Measurements from ENCODE around the gene CAPNS2. TPM values are rescaled to one million over a fixed set of nuclear protein-coding genes. Genes with fewer than 3 reads are reported as not detected.
"Not testable (repeated sequence)": the region's sequence is repeated elsewhere in the genome, so short reads cannot be mapped to it uniquely, and the experiment has no call there.

The CAPNS2 gene
- total RNA-seq, 1 experiment from 2014 or later = 1.8 TPM

DNA sequence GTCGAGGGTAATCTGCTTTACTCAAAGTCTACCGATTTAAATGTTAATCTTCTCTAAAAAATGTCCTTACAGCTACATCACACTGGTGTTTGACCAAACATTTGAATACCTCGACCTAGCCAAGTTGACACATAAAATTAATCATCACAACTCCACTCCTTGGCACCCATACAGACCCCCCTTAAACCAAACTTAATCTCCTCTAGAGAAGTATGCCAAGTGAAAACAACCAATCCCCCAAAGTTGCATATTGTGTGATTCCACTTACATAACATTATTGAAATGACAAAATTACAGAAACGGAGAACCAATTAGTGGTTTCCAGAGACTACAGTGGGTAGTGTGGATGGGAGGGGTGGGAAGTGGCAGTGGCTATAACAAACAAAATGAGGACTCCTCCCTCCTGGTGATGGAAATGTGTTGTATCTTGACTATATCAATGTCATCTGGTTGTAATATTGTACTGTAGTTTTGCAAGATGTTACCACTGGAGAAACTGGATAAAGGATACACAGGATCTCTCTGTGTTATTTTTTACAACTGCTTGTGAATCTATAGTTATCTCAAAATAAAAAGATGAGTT lies 39.4 kb downstream of the CAPNS2 start:
- no peak overlapping the region for H3K27ac ChIP-seq
- DNase-seq = no peak
- no peak overlapping the region for H3K4me2 ChIP-seq
- CTCF ChIA-PET = no interaction called here
- H3K9me3 ChIP-seq (ENCODE audit: insufficient read depth, low read depth) = no peaks in the 10 kb centered on the region
- no peaks in the 10 kb centered on the region for H3F3A ChIP-seq (ENCODE audit: insufficient read depth, low read depth)
- TF ChIP-seq EZH2 (IDR thresholded peaks at IDR 0.05; ENCODE audit: low read depth) = no peak
- no peaks in the 10 kb centered on the region for H3K79me2 ChIP-seq (ENCODE audit: low read depth)
- POLR2A ChIA-PET (ENCODE audit: unreplicated experiment) = no interaction called here
- no peaks in the 10 kb centered on the region for H4K20me1 ChIP-seq (ENCODE audit: insufficient read depth)
- H3K27me3 ChIP-seq (ENCODE audit: insufficient read depth, low read depth) = no peaks in the 10 kb centered on the region
- no TSS peak for BruUV-seq (replicated peaks)
- no peaks in the 10 kb centered on the region for H3K9me2 ChIP-seq (ENCODE audit: insufficient read depth)
- no peak overlapping the region for H3K4me3 ChIP-seq
- no peaks in the 10 kb centered on the region for H3K4me1 ChIP-seq (replicated peaks; ENCODE audit: insufficient read depth)
- intact Hi-C loops (cut with micrococcal nuclease; ENCODE audit: unreplicated experiment) = no loop called here
- no peaks in the 10 kb centered on the region for H3K36me3 ChIP-seq (ENCODE audit: low read depth)
- H2AFZ ChIP-seq = no peak overlapping the region

DNA sequence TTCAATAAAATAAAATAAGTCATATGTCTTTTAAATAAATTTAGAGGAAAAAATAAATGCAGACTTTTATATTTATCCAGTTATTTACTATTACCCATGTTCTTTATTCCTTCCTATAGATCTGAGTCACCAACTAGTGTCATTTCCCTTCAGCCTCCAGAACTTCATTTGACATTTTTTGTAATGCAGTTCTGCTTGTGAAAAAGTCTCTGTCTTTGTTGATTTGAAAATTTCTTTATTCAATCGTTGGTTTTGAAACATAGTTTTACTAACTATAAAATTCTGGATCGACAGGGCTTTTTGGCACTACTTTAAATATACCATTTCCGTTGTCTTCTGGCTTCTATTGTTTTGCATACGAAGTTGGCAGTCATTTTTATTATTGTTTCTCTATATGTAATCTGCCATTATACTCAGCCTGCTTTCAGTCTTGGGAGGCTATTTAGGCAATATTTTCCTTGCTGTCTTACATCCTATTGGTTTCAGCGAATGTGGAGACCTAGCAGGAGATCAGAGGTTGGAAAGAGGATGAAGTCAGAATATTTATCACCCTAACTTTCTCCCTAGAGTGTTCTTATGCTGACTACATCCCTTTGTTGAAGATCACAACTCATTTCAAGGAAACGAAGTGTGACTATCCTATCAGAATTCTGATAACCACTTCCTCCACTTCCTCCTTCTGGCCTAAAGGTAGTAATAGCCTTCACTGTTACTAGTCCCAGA lies 47.3 kb downstream of the CAPNS2 start:
- no peaks in the 10 kb centered on the region for H3K9me3 ChIP-seq (ENCODE audit: insufficient read depth, low read depth)
- no peaks in the 10 kb centered on the region for H3K9me2 ChIP-seq (ENCODE audit: insufficient read depth)
- DNase-seq = no peak
- H3K4me1 ChIP-seq (replicated peaks; ENCODE audit: insufficient read depth) = no peaks in the 10 kb centered on the region
- no peaks in the 10 kb centered on the region for H3F3A ChIP-seq (ENCODE audit: insufficient read depth, low read depth)
- H4K20me1 ChIP-seq (ENCODE audit: insufficient read depth) = no peaks in the 10 kb centered on the region
- no peak for TF ChIP-seq EZH2 (IDR thresholded peaks at IDR 0.05; ENCODE audit: low read depth)
- TF ChIP-seq, protein P1, sequence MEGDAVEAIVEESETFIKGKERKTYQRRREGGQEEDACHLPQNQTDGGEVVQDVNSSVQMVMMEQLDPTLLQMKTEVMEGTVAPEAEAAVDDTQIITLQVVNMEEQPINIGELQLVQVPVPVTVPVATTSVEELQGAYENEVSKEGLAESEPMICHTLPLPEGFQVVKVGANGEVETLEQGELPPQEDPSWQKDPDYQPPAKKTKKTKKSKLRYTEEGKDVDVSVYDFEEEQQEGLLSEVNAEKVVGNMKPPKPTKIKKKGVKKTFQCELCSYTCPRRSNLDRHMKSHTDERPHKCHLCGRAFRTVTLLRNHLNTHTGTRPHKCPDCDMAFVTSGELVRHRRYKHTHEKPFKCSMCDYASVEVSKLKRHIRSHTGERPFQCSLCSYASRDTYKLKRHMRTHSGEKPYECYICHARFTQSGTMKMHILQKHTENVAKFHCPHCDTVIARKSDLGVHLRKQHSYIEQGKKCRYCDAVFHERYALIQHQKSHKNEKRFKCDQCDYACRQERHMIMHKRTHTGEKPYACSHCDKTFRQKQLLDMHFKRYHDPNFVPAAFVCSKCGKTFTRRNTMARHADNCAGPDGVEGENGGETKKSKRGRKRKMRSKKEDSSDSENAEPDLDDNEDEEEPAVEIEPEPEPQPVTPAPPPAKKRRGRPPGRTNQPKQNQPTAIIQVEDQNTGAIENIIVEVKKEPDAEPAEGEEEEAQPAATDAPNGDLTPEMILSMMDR (conservative IDR thresholded peaks at IDR 0.05) = no peak
- H3K27ac ChIP-seq = no peak overlapping the region
- CTCF ChIA-PET = no interaction called here
- intact Hi-C loops (cut with micrococcal nuclease; ENCODE audit: unreplicated experiment) = no loop called here
- H3K79me2 ChIP-seq (ENCODE audit: low read depth) = no peaks in the 10 kb centered on the region
- H3K4me3 ChIP-seq = no peak overlapping the region
- H3K36me3 ChIP-seq (ENCODE audit: low read depth) = no peaks in the 10 kb centered on the region
- BruUV-seq (replicated peaks) = no TSS peak
- H3K27me3 ChIP-seq (ENCODE audit: insufficient read depth, low read depth) = no peaks in the 10 kb centered on the region
- H3K4me2 ChIP-seq = no peak overlapping the region
- POLR2A ChIA-PET (ENCODE audit: unreplicated experiment) = no interaction called here
- H2AFZ ChIP-seq = no peak overlapping the region

DNA sequence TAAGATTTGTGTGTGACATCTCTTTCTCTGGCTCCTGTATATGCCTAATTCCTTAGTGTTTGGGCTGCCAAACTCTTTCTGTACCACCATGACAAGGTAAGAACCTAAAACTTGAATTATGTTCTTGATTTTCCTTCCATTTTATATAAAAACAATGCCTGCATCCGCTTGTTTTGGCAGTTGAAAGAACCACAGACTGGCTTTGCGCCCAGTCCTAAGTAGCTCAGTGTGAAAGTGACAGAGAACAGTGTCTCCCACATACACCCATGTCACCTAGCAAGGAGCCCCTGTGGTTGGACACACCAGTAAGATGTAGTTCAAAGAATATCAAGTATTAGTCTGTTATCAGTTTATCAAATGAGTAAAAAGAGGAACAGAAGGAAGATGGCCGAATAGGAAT lies 48.6 kb downstream of the CAPNS2 start:
- DNase-seq = no peak
- Histone ChIP-seq H3K27ac (no peak overlapping the region), H3K36me3 (ENCODE audit: low read depth) (no peaks in the 10 kb centered on the region), H3K4me2 (no peak overlapping the region), H3K9me2 (ENCODE audit: insufficient read depth) (no peaks in the 10 kb centered on the region), H3K79me2 (ENCODE audit: low read depth) (no peaks in the 10 kb centered on the region), H3K27me3 (ENCODE audit: insufficient read depth, low read depth) (no peaks in the 10 kb centered on the region), H3K4me3 (no peak overlapping the region), H4K20me1 (ENCODE audit: insufficient read depth) (no peaks in the 10 kb centered on the region), H3K4me1 (replicated peaks; ENCODE audit: insufficient read depth) (no peaks in the 10 kb centered on the region), H2AFZ (no peak overlapping the region), H3F3A (ENCODE audit: insufficient read depth, low read depth) (no peaks in the 10 kb centered on the region), H3K9me3 (ENCODE audit: insufficient read depth, low read depth) (no peaks in the 10 kb centered on the region)
- ChIA-PET CTCF (interaction anchor here (0.6 kb wide), 1 partner anchor 225 kb away, joined by 4 read pairs; no protein-coding TSS in a partner anchor), POLR2A (ENCODE audit: unreplicated experiment) (no interaction called here)
- intact Hi-C loops (cut with micrococcal nuclease; ENCODE audit: unreplicated experiment) = no loop called here
- BruUV-seq (replicated peaks) = no TSS peak
- no peak for TF ChIP-seq EZH2 (IDR thresholded peaks at IDR 0.05; ENCODE audit: low read depth)
- TF ChIP-seq, protein P1 (conservative IDR thresholded peaks at IDR 0.05) = no peak

- DNase-seq; H3K79me2 ChIP-seq (ENCODE audit: low read depth); BruUV-seq (replicated peaks); H3K9me3 ChIP-seq (ENCODE audit: insufficient read depth, low read depth); POLR2A ChIA-PET (ENCODE audit: unreplicated experiment); H3K9me2 ChIP-seq (ENCODE audit: insufficient read depth); intact Hi-C loops (cut with micrococcal nuclease; ENCODE audit: unreplicated experiment); H3F3A ChIP-seq (ENCODE audit: insufficient read depth, low read depth); H2AFZ ChIP-seq; H3K36me3 ChIP-seq (ENCODE audit: low read depth); H3K27ac ChIP-seq; H3K27me3 ChIP-seq (ENCODE audit: insufficient read depth, low read depth); H4K20me1 ChIP-seq (ENCODE audit: insufficient read depth); H3K4me1 ChIP-seq (replicated peaks; ENCODE audit: insufficient read depth); H3K4me2 ChIP-seq; H3K4me3 ChIP-seq: not testable (repeated sequence)
- CTCF ChIA-PET = interaction anchor here (0.7 kb wide), 1 partner anchor 986 kb away, joined by 3 read pairs; no protein-coding TSS in a partner anchor
Measured at GRCh38 chr16:55615670-55616069, 49.2 kb downstream of the CAPNS2 start.

Other genes starting within 250 kb of the CAPNS2 start
- gene IRX6, start 242.5 kb upstream of the CAPNS2 start, total RNA-seq (2021) = not detected in 2 replicates
- 0.50 and 1.6 TPM in 2 replicates for gene MMP2, start 87.5 kb upstream of the CAPNS2 start, total RNA-seq (2021)
- 87.7 and 92.6 TPM in 2 replicates for gene LPCAT2, start 57.6 kb upstream of the CAPNS2 start, total RNA-seq (2021)
- 0.50 and 0.61 TPM in 2 replicates for gene SLC6A2, start 89.3 kb downstream of the CAPNS2 start, total RNA-seq (2021)

Data from PC-9 (cell line).